ENCODE measurements around the gene NUP93. TPM values are rescaled to one million over a fixed set of nuclear protein-coding genes. Genes with fewer than 3 reads are reported as not detected.

Gene NUP93
- total and polyA plus RNA-seq, 2 experiments from 2014 or later, result 139 to 187 TPM

GRCh38 chr16:56781528-56781961 lies 51.6 kb downstream of the NUP93 start:
- Mint-ChIP-seq H3K36me3 (ENCODE audit: low read depth) (no peaks in the 10 kb centered on the region), H3K27ac (peak overlapping the region; percentile 84), H3K4me3 (peak overlapping the region; percentile 45), H3K9me3 (no peaks in the 10 kb centered on the region), H3K27me3 (ENCODE audit: insufficient read depth, low read depth, poor library complexity) (peaks cover 3% of the 10 kb centered on the region), H3K4me1 (peaks cover 78% of the 10 kb centered on the region)
- H3K36me3 ChIP-seq (ENCODE audit: insufficient read depth), result no peaks in the 10 kb centered on the region
- H4K20me1 ChIP-seq (replicated peaks; ENCODE audit: insufficient read depth), result 0 out of 2 replicates have a peak, but pooled peaks cover 6% of the 10 kb centered on the region
- no peaks in the 10 kb centered on the region for H3K27me3 ChIP-seq (ENCODE audit: insufficient read depth)
- H3K9me2 ChIP-seq (ENCODE audit: insufficient read depth), result no peaks in the 10 kb centered on the region
- peak overlapping the region; percentile 23; the same call in 1 of the 2 replicates for H3K4me3 ChIP-seq
- no peaks in the 10 kb centered on the region for H3F3A ChIP-seq (replicated peaks; ENCODE audit: low read depth)
- ATAC-seq (peak; percentile 13; the same call in 1 of the 3 replicates), DNase-seq (ENCODE audit: low spot score) (peak; percentile 55)
- peak overlapping the region; percentile 58 for H3K4me2 ChIP-seq
- TF ChIP-seq EZH2phosphoT487 (IDR thresholded peaks at IDR 0.05; ENCODE audit: unreplicated experiment), result no peak
- no peak for TF ChIP-seq CTCF (conservative IDR thresholded peaks at IDR 0.05; ENCODE audit: low read depth in 2 of 2)
- no peak for TF ChIP-seq NANOG (IDR thresholded peaks at IDR 0.05; ENCODE audit: borderline replicate concordance)
- no peak for TF ChIP-seq JUNB (IDR thresholded peaks at IDR 0.05; ENCODE audit: unreplicated experiment)
- no peak for TF ChIP-seq EZH2 (IDR thresholded peaks at IDR 0.05; ENCODE audit: low read depth, unreplicated experiment)
- H3K79me2 ChIP-seq (replicated peaks; ENCODE audit: insufficient read depth), result peaks cover 83% of the 10 kb centered on the region
- no peak overlapping the region for H2AFZ ChIP-seq
- peaks cover 60% of the 10 kb centered on the region for H3K4me1 ChIP-seq (ENCODE audit: insufficient read depth)
- peak overlapping the region; percentile 45; the same call in 1 of the 2 replicates for H3K27ac ChIP-seq (ENCODE audit: low read depth)

GRCh38 chr16:56783344-56783743 lies 53.4 kb downstream of the NUP93 start:
- no peak overlapping the region for H2AFZ ChIP-seq
- no peaks in the 10 kb centered on the region for H3K27me3 ChIP-seq (ENCODE audit: insufficient read depth)
- Mint-ChIP-seq H3K4me3 (peak overlapping the region; percentile 2; the same call in 1 of the 3 replicates), H3K9me3 (no peaks in the 10 kb centered on the region), H3K4me1 (peaks cover 85% of the 10 kb centered on the region), H3K36me3 (ENCODE audit: low read depth) (no peaks in the 10 kb centered on the region), H3K27me3 (ENCODE audit: insufficient read depth, low read depth, poor library complexity) (peaks cover 7% of the 10 kb centered on the region), H3K27ac (peak overlapping the region; percentile 66)
- H3K4me1 ChIP-seq (ENCODE audit: insufficient read depth), result peaks cover 77% of the 10 kb centered on the region
- H3K27ac ChIP-seq (ENCODE audit: low read depth), result peak overlapping the region; percentile 36
- no peak for ATAC-seq
- H3K79me2 ChIP-seq (replicated peaks; ENCODE audit: insufficient read depth), result peaks cover 87% of the 10 kb centered on the region
- TF ChIP-seq ZNF114 (CRISPR knock-in tag; IDR thresholded peaks at IDR 0.05), result no peak
- no peak for TF ChIP-seq EZH2 (IDR thresholded peaks at IDR 0.05; ENCODE audit: low read depth, unreplicated experiment)
- no peak for TF ChIP-seq CREB1 (CRISPR knock-in tag; IDR thresholded peaks at IDR 0.05; ENCODE audit: low read depth)
- no peak for TF ChIP-seq EZH2phosphoT487 (IDR thresholded peaks at IDR 0.05; ENCODE audit: unreplicated experiment)
- TF ChIP-seq JUNB (IDR thresholded peaks at IDR 0.05; ENCODE audit: unreplicated experiment), result no peak
- TF ChIP-seq ETS1 (IDR thresholded peaks at IDR 0.05), result no peak
- no peak for TF ChIP-seq POLR2AphosphoS5 (IDR thresholded peaks at IDR 0.05; ENCODE audit: low read depth)
- TF ChIP-seq STAT1 (IDR thresholded peaks at IDR 0.05; ENCODE audit: unreplicated experiment), result no peak
- no peak for TF ChIP-seq NANOG (IDR thresholded peaks at IDR 0.05; ENCODE audit: borderline replicate concordance)
- TF ChIP-seq CTCF (conservative IDR thresholded peaks at IDR 0.05; ENCODE audit: low read depth in 2 of 2), result no peak
- H3K4me3 ChIP-seq, result no peak overlapping the region
- no peaks in the 10 kb centered on the region for H3K36me3 ChIP-seq (ENCODE audit: insufficient read depth)
- no peaks in the 10 kb centered on the region for H3K9me2 ChIP-seq (ENCODE audit: insufficient read depth)
- H4K20me1 ChIP-seq (replicated peaks; ENCODE audit: insufficient read depth), result peaks cover 6% of the 10 kb centered on the region; the same call in 1 of the 2 replicates
- H3F3A ChIP-seq (replicated peaks; ENCODE audit: low read depth), result no peaks in the 10 kb centered on the region
- no peak for DNase-seq (ENCODE audit: low spot score)
- peak overlapping the region; percentile 44; the same call in 1 of the 2 replicates for H3K4me2 ChIP-seq

Measured in GM23338 (cell line).